Activated T-helper 1 cell treated with anti-CD3 and anti-CD28 coated beads, Interleukin-12 subunit alpha, Interleukin-12 subunit beta, Interleukin-2, Interleukin-4 antibody, amounts not matched to agents 30 ng/mL and 10 ng/mL and 1 ng/mL, durations not matched to agents 14 hours and 24 hours and 36 hours (primary cell): ENCODE measurements around the gene SAMD10. TPM values are rescaled to one million over a fixed set of nuclear protein-coding genes. Genes with fewer than 3 reads are reported as not detected.
"Not testable (repeated sequence)": the region's sequence is repeated elsewhere in the genome, so short reads cannot be mapped to it uniquely, and the experiment has no call there.

Experiments
- DNase-seq: peaks from one replicate; pipeline ENCODE4 v3.0.0; 2021; ENCODE audit warnings: low spot score
- H3K27ac Mint-ChIP-seq: one replicate; pipeline ENCODE4 v1.8.0; 2021; ENCODE audit warnings: mild to moderate bottlenecking, mixed read lengths
- H3K27me3 Mint-ChIP-seq: one replicate; pipeline ENCODE4 v1.8.0; 2022; ENCODE audit warnings: mild to moderate bottlenecking, moderate library complexity, mixed read lengths; ENCODE audit not compliant: insufficient read depth
- H3K36me3 Mint-ChIP-seq: one replicate; pipeline ENCODE4 v1.8.0; 2021; ENCODE audit warnings: low read depth, mixed read lengths
- H3K4me1 Mint-ChIP-seq: one replicate; pipeline ENCODE4 v1.8.0; 2021; ENCODE audit warnings: low read depth, mixed read lengths
- H3K4me3 Mint-ChIP-seq: one replicate; pipeline ENCODE4 v1.8.0; 2021; ENCODE audit warnings: mild to moderate bottlenecking, moderate library complexity, mixed read lengths
- H3K9me3 Mint-ChIP-seq: one replicate; pipeline ENCODE4 v1.8.0; 2021; ENCODE audit warnings: mixed read lengths
- intact Hi-C: fragments of 100-400 bp; cut with micrococcal nuclease; formaldehyde crosslinking; loops from one replicate; pipeline ENCODE4 v1.15.1; 2024
- total RNA-seq: library from RNA; stranded (reverse); gene quantifications from 2 replicates; pipeline ENCODE4 v1.2.3, GENCODE V29; 2022

Gene SAMD10
- total RNA-seq, 1 donor from 2014 or later = 34.9 TPM

GRCh38 chr20:63962426-63963347 is 16.8 kb downstream of the SAMD10 start:
- DNase-seq = no peak
- Mint-ChIP-seq H3K4me3 (no peak overlapping the region), H3K36me3 (peaks cover 17% of the 10 kb centered on the region), H3K27ac (no peak overlapping the region), H3K9me3 (no peaks in the 10 kb centered on the region), H3K27me3 (no peaks in the 10 kb centered on the region), H3K4me1 (peaks cover 4% of the 10 kb centered on the region)
- intact Hi-C loops = no loop called here

DNA sequence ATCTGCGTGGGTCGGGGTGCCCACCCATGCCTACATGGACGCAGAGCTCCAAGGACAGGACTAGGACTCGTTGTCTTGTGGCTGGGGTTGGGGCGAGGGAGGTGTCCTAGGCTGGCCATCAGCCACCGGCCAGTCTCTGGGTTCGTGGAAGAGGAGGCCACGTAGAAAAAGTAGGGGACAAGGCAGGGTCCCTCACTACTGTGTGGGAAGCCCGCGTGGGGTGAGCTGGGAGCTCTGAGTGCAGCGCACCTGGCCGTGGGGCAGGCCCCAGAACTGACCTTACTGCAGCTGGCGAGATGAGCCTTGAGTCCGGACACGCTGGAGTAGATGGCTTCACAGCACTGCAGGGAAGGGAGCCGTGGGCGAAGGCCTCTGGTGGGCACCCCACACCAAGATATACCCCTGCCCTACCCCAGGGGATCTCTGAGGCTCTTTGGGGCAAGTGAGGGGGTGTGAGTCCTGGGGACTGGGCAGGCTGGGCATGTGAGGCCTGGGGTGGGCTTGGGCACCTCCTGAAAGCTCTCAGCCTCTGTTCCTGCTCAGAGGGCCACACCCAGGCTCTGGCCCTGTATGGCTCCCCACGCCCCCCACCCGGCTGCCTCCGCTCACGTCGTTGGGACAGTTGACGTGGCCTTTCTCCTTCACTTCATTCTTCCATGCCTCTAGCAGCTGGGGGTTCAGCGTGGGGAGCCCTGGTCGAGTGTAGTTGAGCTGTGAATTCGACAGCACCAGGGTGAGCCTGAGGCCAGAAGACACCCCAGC is 17.6 kb downstream of the SAMD10 start:
- Mint-ChIP-seq H3K27ac (no peak overlapping the region), H3K9me3 (no peaks in the 10 kb centered on the region), H3K27me3 (no peaks in the 10 kb centered on the region), H3K4me1 (peaks cover 11% of the 10 kb centered on the region), H3K4me3 (no peak overlapping the region), H3K36me3 (peaks cover 17% of the 10 kb centered on the region)
- no peak for DNase-seq
- intact Hi-C loops = no loop called here

DNA sequence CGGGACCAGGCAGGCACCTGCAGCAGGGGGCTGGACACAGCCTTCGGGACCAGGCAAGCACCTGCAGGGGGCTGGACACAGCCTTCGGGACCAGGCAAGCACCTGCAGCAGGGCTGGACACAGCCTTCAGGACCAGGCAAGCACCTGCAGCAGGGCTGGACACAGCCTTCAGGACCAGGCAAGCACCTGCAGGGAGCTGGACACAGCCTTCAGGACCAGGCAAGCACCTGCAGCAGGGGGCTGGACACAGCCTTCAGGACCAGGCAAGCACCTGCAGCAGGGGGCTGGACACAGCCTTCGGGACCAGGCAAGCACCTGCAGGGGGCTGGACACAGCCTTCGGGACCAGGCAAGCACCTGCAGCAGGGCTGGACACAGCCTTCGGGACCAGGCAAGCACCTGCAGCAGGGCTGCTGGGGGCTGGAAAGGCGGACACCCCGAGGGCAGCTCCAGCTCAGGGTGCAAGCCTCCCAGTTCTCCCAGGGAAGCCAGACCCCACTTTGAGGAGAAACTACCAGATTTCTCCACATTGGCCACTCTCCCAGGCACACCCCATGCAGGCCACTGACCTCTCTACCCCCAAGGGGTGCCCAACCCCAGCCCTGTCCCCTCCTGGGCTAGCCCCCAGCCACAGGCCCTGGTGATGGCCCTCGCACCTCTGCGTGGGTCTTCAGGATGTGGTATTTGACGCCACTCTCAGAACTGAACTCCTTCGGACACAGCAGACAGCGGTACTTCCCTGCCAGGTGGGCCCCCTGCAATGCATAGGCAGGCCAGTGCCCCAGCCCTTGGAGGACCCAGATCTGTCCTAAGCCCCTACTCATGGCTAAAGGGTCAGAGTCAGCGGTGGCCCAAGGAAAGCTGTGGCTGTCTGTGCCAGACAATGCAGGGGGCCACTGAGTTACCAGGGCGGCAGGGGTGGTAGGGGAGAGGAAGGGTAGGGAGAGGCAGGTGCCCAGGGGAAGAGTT is 18.5 kb downstream of the SAMD10 start:
- not testable (repeated sequence) for H3K4me3 Mint-ChIP-seq, H3K27me3 Mint-ChIP-seq, H3K36me3 Mint-ChIP-seq

DNA sequence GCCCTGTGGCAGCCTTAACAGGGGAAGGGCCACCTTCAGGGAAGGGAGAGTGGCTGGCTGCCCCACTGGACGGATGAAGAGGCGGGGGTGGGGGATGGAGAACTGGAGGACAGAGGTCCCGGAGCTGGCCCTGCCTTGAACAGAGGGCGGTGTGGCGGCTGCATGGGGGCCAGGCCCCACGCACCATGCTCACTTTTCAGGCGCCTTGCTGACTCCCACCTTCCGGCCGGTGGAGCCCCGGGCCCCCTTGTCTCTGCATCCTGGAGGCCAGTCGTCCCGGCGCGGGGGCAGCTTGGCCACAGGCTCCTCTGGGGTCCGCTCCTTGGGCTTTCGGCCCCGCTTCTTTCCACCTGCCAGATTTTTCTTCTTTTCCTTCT is 19.8 kb downstream of the SAMD10 start:
- no peaks in the 10 kb centered on the region for H3K27me3 Mint-ChIP-seq
- H3K4me3 Mint-ChIP-seq = no peak overlapping the region
- peaks cover 7% of the 10 kb centered on the region for H3K36me3 Mint-ChIP-seq
- H3K4me1 Mint-ChIP-seq = peaks cover 11% of the 10 kb centered on the region
- intact Hi-C loops = loop anchor here (5.0 kb wide), 1 partner anchor 332 kb away; the partner anchor contains the start of gene GMEB2
- no peak for DNase-seq
- no peaks in the 10 kb centered on the region for H3K9me3 Mint-ChIP-seq
- no peak overlapping the region for H3K27ac Mint-ChIP-seq

More for the DNA sequence above, 18.5 kb downstream of the SAMD10 start:
- DNase-seq, H3K9me3 Mint-ChIP-seq, intact Hi-C loops, H3K27ac Mint-ChIP-seq: not testable (repeated sequence)
- H3K4me1 Mint-ChIP-seq = peaks cover 11% of the 10 kb centered on the region

- no peak overlapping the region for H3K4me3 Mint-ChIP-seq
- H3K36me3 Mint-ChIP-seq = peaks cover 10% of the 10 kb centered on the region
- H3K27ac Mint-ChIP-seq = no peak overlapping the region
- H3K9me3 Mint-ChIP-seq = no peaks in the 10 kb centered on the region
- intact Hi-C loops = loop anchor here (5.0 kb wide), 1 partner anchor 332 kb away; the partner anchor contains the start of gene GMEB2
- H3K4me1 Mint-ChIP-seq = peaks cover 16% of the 10 kb centered on the region
- no peaks in the 10 kb centered on the region for H3K27me3 Mint-ChIP-seq
- no peak for DNase-seq
Observed at GRCh38 chr20:63958964-63959698, 20.3 kb downstream of the SAMD10 start.

DNA sequence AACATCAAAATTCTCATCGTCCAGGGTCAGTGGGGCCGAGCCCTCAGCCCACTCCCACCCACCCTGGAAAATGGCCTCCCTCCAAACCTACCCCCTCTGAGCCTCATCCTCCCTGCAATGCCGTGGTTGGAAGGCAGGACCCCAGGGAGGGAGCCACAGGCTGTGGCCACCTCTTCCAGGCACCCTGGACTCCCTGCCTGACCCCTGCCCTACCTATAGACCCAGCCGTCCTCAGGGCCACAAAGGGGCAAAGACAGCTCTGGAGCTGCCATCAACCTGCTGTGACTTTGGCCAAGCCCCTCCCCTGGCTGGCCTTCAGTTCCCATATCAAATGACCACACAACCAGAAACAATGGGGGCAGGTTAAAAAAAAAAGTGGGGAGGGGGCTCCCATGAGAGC is 21.0 kb downstream of the SAMD10 start:
- Mint-ChIP-seq H3K36me3 (peaks cover 11% of the 10 kb centered on the region), H3K27me3 (no peaks in the 10 kb centered on the region), H3K9me3 (no peaks in the 10 kb centered on the region), H3K27ac (peak overlapping the region; percentile 82), H3K4me3 (no peak overlapping the region), H3K4me1 (peaks cover 19% of the 10 kb centered on the region)
- intact Hi-C loops = loop anchor here (5.0 kb wide), 1 partner anchor 331 kb away; the partner anchor contains the start of gene GMEB2
- no peak for DNase-seq

- H3K27me3 Mint-ChIP-seq = no peaks in the 10 kb centered on the region
- no peaks in the 10 kb centered on the region for H3K9me3 Mint-ChIP-seq
- H3K27ac Mint-ChIP-seq = peak overlapping the region; percentile 82
- peak overlapping the region; percentile 74 for H3K4me3 Mint-ChIP-seq
- intact Hi-C loops = loop anchor here (1.0 to 5.0 kb wide), 2 partner anchors 11 to 331 kb away; partner anchors contain the start of genes GMEB2 and ZNF512B
- no peak for DNase-seq
- peaks cover 19% of the 10 kb centered on the region for H3K4me1 Mint-ChIP-seq
- H3K36me3 Mint-ChIP-seq = peaks cover 10% of the 10 kb centered on the region
Observed at GRCh38 chr20:63957690-63958441, 21.6 kb downstream of the SAMD10 start.

GRCh38 chr20:63957004-63957689 is 22.3 kb downstream of the SAMD10 start:
- intact Hi-C loops = loop anchor here (1.0 to 5.0 kb wide), 2 partner anchors 12 to 330 kb away; partner anchors contain the start of genes GMEB2 and ZNF512B
- H3K27ac Mint-ChIP-seq = peak overlapping the region; percentile 93
- H3K27me3 Mint-ChIP-seq = no peaks in the 10 kb centered on the region
- DNase-seq = peak; percentile 63
- H3K4me1 Mint-ChIP-seq = peaks cover 19% of the 10 kb centered on the region
- no peaks in the 10 kb centered on the region for H3K9me3 Mint-ChIP-seq
- H3K4me3 Mint-ChIP-seq = peak overlapping the region; percentile 74
- peaks cover 8% of the 10 kb centered on the region for H3K36me3 Mint-ChIP-seq

DNA sequence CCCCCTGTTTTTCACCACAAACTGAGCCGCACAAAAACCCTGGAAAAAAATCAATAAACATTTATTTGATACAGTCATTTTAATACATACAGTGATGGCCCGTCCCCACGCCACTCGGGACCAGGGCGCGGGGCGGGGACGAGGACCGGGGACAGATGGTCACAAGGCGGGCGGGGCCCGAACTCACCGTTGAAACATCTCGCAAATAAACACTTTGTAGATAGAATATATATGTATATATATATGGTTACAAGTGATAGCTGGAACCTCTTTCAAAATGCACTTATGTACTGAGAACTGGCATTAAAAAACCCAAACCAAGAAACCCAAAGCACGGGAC is 22.8 kb downstream of the SAMD10 start:
- intact Hi-C loops = loop anchor here (1.0 to 5.0 kb wide), 9 partner anchors 13 to 419 kb away; partner anchors contain the start of genes ARFRP1, DNAJC5, GMEB2 and PRPF6
- Mint-ChIP-seq H3K27me3 (no peaks in the 10 kb centered on the region), H3K9me3 (no peaks in the 10 kb centered on the region), H3K4me3 (peak overlapping the region; percentile 79), H3K36me3 (peaks cover 7% of the 10 kb centered on the region), H3K27ac (peak overlapping the region; percentile 80), H3K4me1 (peaks cover 19% of the 10 kb centered on the region)
- DNase-seq = no peak

DNA sequence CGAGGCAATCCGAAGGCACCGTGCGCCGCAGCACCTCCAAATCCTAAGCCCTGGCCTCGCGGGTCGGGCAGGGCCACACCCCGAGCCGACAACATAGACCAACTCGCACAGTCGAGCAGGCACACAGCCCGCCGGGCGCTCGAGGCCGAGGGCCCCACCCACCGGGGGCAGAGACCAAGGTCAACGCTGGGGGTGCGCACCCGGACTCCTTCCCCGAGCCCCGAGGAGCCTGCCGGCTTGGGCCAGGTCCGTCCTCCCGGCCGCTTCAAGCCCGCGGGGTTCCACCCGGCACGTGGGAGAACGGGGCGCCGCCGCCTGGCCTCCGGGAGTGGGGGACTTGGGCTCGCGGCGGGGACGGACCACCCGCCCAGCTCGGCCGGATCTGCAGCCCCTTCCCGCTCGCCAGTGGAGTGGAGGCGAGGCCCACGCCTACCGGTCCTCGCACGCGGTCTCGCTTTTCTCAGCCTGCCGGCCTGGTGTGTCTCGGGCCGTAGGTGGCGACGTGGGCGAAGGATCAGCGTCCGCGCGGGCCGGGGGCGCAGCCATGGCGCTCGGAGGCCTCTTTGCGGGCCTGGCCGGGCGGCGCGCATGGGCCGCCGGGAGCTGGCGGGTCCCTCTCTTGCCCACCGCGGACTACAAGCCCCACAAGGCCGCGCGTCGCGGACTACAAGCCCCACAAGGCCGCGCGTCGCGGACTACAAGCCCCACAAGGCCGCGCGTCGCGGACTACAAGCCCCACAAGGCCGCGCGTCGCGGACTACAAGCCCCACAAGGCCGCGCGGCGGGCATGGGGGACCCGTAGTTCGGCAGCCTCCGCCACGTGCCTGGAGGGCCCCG is 23.4 kb downstream of the SAMD10 start, which contains the start of gene UCKL1:
Gene UCKL1, minus strand, starts transcription at position 590 of the 837 bp plus-strand sequence. Its CDS starts 44 bp downstream, at position 546.
- intact Hi-C loops = loop anchor here (1.0 to 5.0 kb wide), 9 partner anchors 25 to 419 kb away; partner anchors contain the start of genes ARFRP1, DNAJC5, GMEB2 and PRPF6
- H3K27me3 Mint-ChIP-seq = no peaks in the 10 kb centered on the region

More for the DNA sequence above, 23.4 kb downstream of the SAMD10 start, which contains the start of gene UCKL1:
- Mint-ChIP-seq H3K9me3 (no peaks in the 10 kb centered on the region), H3K27ac (peak within 1 kb of the TSS; percentile 93), H3K36me3 (peaks cover 4% of the 10 kb centered on the region), H3K4me1 (peaks cover 19% of the 10 kb centered on the region), H3K4me3 (peak within 1 kb of the TSS; percentile 84)
- DNase-seq = peak; percentile 88
